ENCODE results near the gene NACC1. TPM values are rescaled to one million over a fixed set of nuclear protein-coding genes. Genes with fewer than 3 reads are reported as not detected.

NACC1 gene
- total RNA-seq, 1 experiment from 2014 or later, result 50.6 TPM

Other genes with a start within 250 kb of the NACC1 start
- 13.7 and 19.3 TPM in 2 replicates for gene DNASE2, start 236.8 kb upstream of the NACC1 start, total RNA-seq (2014; rRNA removed; shearing (Covaris generic))
- gene KLF1, start 231.1 kb upstream of the NACC1 start, total RNA-seq (2014; rRNA removed; shearing (Covaris generic)), result not detected in 2 replicates
- 47.0 and 91.3 TPM in 2 replicates for gene GCDH, start 227.1 kb upstream of the NACC1 start, total RNA-seq (2014; rRNA removed; shearing (Covaris generic))
- gene SYCE2, start 199.0 kb upstream of the NACC1 start, total RNA-seq (2014; rRNA removed; shearing (Covaris generic)), result 0.63 TPM in 1 of 2 replicates, not detected in the other
- gene FARSA, start 184.6 kb upstream of the NACC1 start, total RNA-seq (2014; rRNA removed; shearing (Covaris generic)), result 105 and 122 TPM in 2 replicates
- gene CALR, start 179.7 kb upstream of the NACC1 start, total RNA-seq (2014; rRNA removed; shearing (Covaris generic)), result 961 and 1,048 TPM in 2 replicates
- gene RAD23A, start 172.4 kb upstream of the NACC1 start, total RNA-seq (2014; rRNA removed; shearing (Covaris generic)), result 125 and 151 TPM in 2 replicates
- 75.8 and 80.8 TPM in 2 replicates for gene GADD45GIP1, start 161.0 kb upstream of the NACC1 start, total RNA-seq (2014; rRNA removed; shearing (Covaris generic))
- not detected in 2 replicates for gene DAND5, start 148.7 kb upstream of the NACC1 start, total RNA-seq (2014; rRNA removed; shearing (Covaris generic))
- gene NFIX, start 122.8 kb upstream of the NACC1 start, total RNA-seq (2014; rRNA removed; shearing (Covaris generic)), result 8.3 and 9.9 TPM in 2 replicates
- gene LYL1, start 15.4 kb upstream of the NACC1 start, total RNA-seq (2014; rRNA removed; shearing (Covaris generic)), result 0.24 and 0.34 TPM in 2 replicates
- gene TRMT1, start 1.5 kb upstream of the NACC1 start, total RNA-seq (2014; rRNA removed; shearing (Covaris generic)), result 61.6 and 67.5 TPM in 2 replicates
- 88.8 and 89.8 TPM in 2 replicates for gene STX10, start 32.1 kb downstream of the NACC1 start, total RNA-seq (2014; rRNA removed; shearing (Covaris generic))
- 23.7 and 27.3 TPM in 2 replicates for gene IER2, start 32.1 kb downstream of the NACC1 start, total RNA-seq (2014; rRNA removed; shearing (Covaris generic))

Measured in Daoy (cell line).